Measurements from ENCODE around the gene KCNIP1.

KCNIP1 gene

DNA sequence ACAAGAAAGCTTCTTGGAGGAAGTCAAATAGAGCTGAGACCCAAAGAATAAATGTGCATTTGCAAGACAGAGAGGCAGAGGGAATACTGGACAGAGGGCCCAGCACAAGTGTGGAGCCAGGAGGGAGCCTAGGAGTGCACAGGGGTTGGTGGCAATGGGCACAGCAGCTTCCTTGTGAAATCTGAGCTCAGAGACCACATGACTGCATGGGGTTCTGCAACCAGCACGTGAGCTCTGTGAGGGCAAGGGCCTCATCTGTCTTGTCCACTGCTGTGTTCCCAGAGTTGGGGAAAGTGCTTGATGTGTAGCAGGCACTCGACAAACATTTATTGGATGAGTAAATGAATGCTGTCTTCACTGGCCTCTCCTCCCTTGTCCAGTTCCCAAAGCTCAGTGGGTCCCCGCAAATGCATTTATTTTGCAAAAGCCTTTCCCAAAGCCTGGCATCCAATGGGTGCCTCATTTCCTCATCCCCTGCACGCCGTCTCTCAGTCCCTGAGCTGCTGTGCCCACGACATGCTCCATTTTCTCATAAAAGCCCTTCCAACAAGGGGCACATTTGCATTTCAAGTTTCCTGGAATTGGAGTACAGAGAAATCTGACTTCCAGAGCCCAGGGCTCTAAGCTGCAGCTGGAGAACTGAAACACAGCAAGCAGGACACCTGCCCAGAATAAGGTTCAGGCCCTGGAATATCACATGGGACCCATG, 58.5 kb downstream of the KCNIP1 start:
- DNase-seq: no peak
- Histone ChIP-seq H3K4me2 (ENCODE audit: low read length) (no peak overlapping the region), H2BK5ac (ENCODE audit: low read depth, low read length, poor library complexity) (no peak overlapping the region), H3K79me2 (ENCODE audit: control insufficient read depth, insufficient read depth, low read length, poor library complexity) (no peaks in the 10 kb centered on the region), H2AK5ac (ENCODE audit: low read length) (no peak overlapping the region), H3K9me3 (ENCODE audit: insufficient read depth, low read depth, low read length) (no peaks in the 10 kb centered on the region), H3K9ac (ENCODE audit: low read length) (no peak overlapping the region), H3K79me1 (ENCODE audit: low read length) (no peaks in the 10 kb centered on the region), H3K4me1 (ENCODE audit: control insufficient read depth in 1 of 2, insufficient read depth in 2 of 2, low read length in 2 of 2) (no peaks in the 10 kb centered on the region), H3K36me3 (ENCODE audit: control insufficient read depth in 1 of 2, insufficient read depth in 2 of 2, low read length in 2 of 2) (no peaks in the 10 kb centered on the region), H3K27ac (ENCODE audit: low read depth, low read length) (no peak overlapping the region), H3K4me3 (ENCODE audit: low read depth, low read length) (no peak overlapping the region), H4K91ac (ENCODE audit: low read depth, low read length) (no peak overlapping the region), H3K4ac (ENCODE audit: low read depth, low read length) (no peak overlapping the region), H2BK120ac (ENCODE audit: insufficient read depth, low read length, poor library complexity) (no peak overlapping the region), H4K12ac (ENCODE audit: low read depth, low read length) (no peak overlapping the region), H3K27me3 (ENCODE audit: insufficient read depth, low read length) (no peaks in the 10 kb centered on the region), H2BK12ac (ENCODE audit: low read length) (no peak overlapping the region), H3K14ac (ENCODE audit: low read length) (no peak overlapping the region), H2AFZ (ENCODE audit: insufficient read depth, low read length, poor library complexity) (no peak overlapping the region), H3K18ac (ENCODE audit: low read length) (no peak overlapping the region), H4K8ac (ENCODE audit: low read depth, low read length) (no peak overlapping the region), H3K23ac (ENCODE audit: low read length) (no peak overlapping the region)
- WGBS (ENCODE audit: extremely low coverage, insufficient coverage, insufficient read length): no CpG with 5 or more reads among the region's 6 CpGs

DNA sequence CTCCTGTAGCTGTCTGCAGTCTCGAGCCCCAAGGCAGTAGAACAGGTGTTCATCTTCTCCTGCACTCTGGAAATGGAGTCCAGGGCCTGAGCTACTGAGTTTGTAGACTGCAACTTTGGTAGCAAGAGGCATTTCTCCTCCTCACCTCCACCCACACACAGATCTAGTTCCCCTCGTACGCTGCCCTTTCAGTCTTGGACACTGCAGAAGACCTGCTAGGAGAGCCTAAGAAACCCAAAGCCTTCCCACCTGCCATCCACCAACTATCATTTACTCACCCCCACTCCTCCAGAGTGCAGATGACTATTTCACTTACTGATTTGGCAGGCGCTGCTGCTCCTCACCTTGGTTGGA, 59.0 kb downstream of the KCNIP1 start:
- Histone ChIP-seq H4K12ac (ENCODE audit: low read depth, low read length) (no peak overlapping the region), H3K23ac (ENCODE audit: low read length) (no peak overlapping the region), H3K36me3 (ENCODE audit: control insufficient read depth in 1 of 2, insufficient read depth in 2 of 2, low read length in 2 of 2) (no peaks in the 10 kb centered on the region), H3K14ac (ENCODE audit: low read length) (no peak overlapping the region), H2BK120ac (ENCODE audit: insufficient read depth, low read length, poor library complexity) (no peak overlapping the region), H3K79me2 (ENCODE audit: control insufficient read depth, insufficient read depth, low read length, poor library complexity) (no peaks in the 10 kb centered on the region), H3K4me2 (ENCODE audit: low read length) (no peak overlapping the region), H3K4me1 (ENCODE audit: control insufficient read depth in 1 of 2, insufficient read depth in 2 of 2, low read length in 2 of 2) (no peaks in the 10 kb centered on the region), H2BK5ac (ENCODE audit: low read depth, low read length, poor library complexity) (no peak overlapping the region), H2AK5ac (ENCODE audit: low read length) (no peak overlapping the region), H3K4me3 (ENCODE audit: low read depth, low read length) (no peak overlapping the region), H4K91ac (ENCODE audit: low read depth, low read length) (no peak overlapping the region), H2AFZ (ENCODE audit: insufficient read depth, low read length, poor library complexity) (no peak overlapping the region), H3K27ac (ENCODE audit: low read depth, low read length) (no peak overlapping the region), H3K27me3 (ENCODE audit: insufficient read depth, low read length) (no peaks in the 10 kb centered on the region), H4K8ac (ENCODE audit: low read depth, low read length) (no peak overlapping the region), H3K9ac (ENCODE audit: low read length) (no peak overlapping the region), H3K9me3 (ENCODE audit: insufficient read depth, low read depth, low read length) (no peaks in the 10 kb centered on the region), H3K4ac (ENCODE audit: low read depth, low read length) (no peak overlapping the region), H2BK12ac (ENCODE audit: low read length) (no peak overlapping the region), H3K18ac (ENCODE audit: low read length) (no peak overlapping the region), H3K79me1 (ENCODE audit: low read length) (no peaks in the 10 kb centered on the region)
- DNase-seq: no peak
- WGBS (ENCODE audit: extremely low coverage, insufficient coverage, insufficient read length): no CpG with 5 or more reads among the region's 4 CpGs

DNA sequence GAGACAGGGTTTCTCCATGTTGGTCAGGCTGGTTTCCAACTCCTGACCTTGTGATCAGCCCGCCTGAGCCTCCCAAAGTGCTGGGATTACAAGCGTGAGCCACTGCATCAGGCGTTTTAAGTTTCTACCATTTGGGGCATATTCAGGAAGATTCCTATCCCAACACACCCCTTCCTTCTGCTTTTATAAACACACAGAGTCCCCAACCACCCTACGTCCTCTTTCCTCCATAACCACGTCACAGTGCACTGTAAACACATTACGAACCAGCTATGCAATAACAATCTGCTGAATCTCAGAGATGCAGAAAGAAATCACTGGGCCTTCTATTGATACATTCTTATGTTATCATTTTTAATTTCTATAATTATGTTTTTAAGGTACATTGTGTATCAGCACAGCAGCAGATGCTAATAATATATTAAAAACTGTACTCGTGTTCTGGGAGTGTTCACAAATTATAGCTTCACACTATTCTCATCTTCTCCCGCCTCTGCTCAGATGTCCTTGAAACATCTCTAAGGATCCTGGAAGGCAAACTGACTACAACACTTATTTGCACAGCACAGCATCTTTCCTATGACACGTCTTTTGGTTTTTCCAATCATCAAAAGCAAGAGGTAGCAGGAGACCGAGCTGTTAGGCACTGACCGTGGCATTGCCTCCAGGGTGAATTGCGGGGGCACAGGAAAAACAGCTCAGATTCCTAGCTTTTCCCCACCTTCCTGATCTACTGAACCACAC, 60.2 kb downstream of the KCNIP1 start:
- DNase-seq: no peak
- no peak overlapping the region for H4K12ac ChIP-seq (ENCODE audit: low read depth, low read length)
- no peak overlapping the region for H2AK5ac ChIP-seq (ENCODE audit: low read length)
- H2AFZ ChIP-seq (ENCODE audit: insufficient read depth, low read length, poor library complexity): no peak overlapping the region
- H3K36me3 ChIP-seq (ENCODE audit: control insufficient read depth in 1 of 2, insufficient read depth in 2 of 2, low read length in 2 of 2): no peaks in the 10 kb centered on the region
- H3K79me2 ChIP-seq (ENCODE audit: control insufficient read depth, insufficient read depth, low read length, poor library complexity): no peaks in the 10 kb centered on the region
- no peak overlapping the region for H4K8ac ChIP-seq (ENCODE audit: low read depth, low read length)
- H3K23ac ChIP-seq (ENCODE audit: low read length): no peak overlapping the region
- H2BK120ac ChIP-seq (ENCODE audit: insufficient read depth, low read length, poor library complexity): no peak overlapping the region
- no peak overlapping the region for H3K18ac ChIP-seq (ENCODE audit: low read length)
- no peak overlapping the region for H2BK5ac ChIP-seq (ENCODE audit: low read depth, low read length, poor library complexity)
- no peaks in the 10 kb centered on the region for H3K4me1 ChIP-seq (ENCODE audit: control insufficient read depth in 1 of 2, insufficient read depth in 2 of 2, low read length in 2 of 2)
- 100% methylated on average over 2 of the region's 12 CpGs for WGBS (ENCODE audit: extremely low coverage, insufficient coverage, insufficient read length)
- H3K14ac ChIP-seq (ENCODE audit: low read length): no peak overlapping the region
- H3K9ac ChIP-seq (ENCODE audit: low read length): no peak overlapping the region
- H3K27ac ChIP-seq (ENCODE audit: low read depth, low read length): no peak overlapping the region
- no peak overlapping the region for H3K4me3 ChIP-seq (ENCODE audit: low read depth, low read length)
- H4K91ac ChIP-seq (ENCODE audit: low read depth, low read length): no peak overlapping the region
- H3K4me2 ChIP-seq (ENCODE audit: low read length): no peak overlapping the region
- no peak overlapping the region for H3K4ac ChIP-seq (ENCODE audit: low read depth, low read length)
- H3K9me3 ChIP-seq (ENCODE audit: insufficient read depth, low read depth, low read length): no peaks in the 10 kb centered on the region
- H2BK12ac ChIP-seq (ENCODE audit: low read length): no peak overlapping the region
- H3K27me3 ChIP-seq (ENCODE audit: insufficient read depth, low read length): no peaks in the 10 kb centered on the region
- no peaks in the 10 kb centered on the region for H3K79me1 ChIP-seq (ENCODE audit: low read length)

DNA sequence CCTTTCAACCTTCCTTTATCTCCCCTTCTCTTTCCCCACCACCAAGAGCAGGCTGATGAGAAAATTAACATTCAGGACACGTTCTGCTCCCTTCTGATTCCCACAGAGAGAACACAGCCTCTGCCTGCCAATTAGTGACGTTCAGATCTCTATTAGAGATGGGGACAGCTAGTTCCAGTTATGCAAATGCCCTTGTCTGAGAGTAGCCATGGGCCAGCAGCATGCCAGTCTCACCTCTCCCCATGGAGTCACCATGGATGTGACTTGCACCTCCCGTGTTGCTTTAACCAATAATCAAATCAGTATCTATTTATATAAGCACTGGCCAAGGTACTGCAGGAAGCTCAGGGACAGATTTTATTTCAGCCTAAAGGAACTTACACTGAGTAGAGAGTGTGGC, 61.3 kb downstream of the KCNIP1 start:
- Histone ChIP-seq H3K9me3 (ENCODE audit: insufficient read depth, low read depth, low read length) (no peaks in the 10 kb centered on the region), H3K79me1 (ENCODE audit: low read length) (no peaks in the 10 kb centered on the region), H3K18ac (ENCODE audit: low read length) (no peak overlapping the region), H3K14ac (ENCODE audit: low read length) (no peak overlapping the region), H4K12ac (ENCODE audit: low read depth, low read length) (no peak overlapping the region), H3K23ac (ENCODE audit: low read length) (no peak overlapping the region), H3K4me2 (ENCODE audit: low read length) (no peak overlapping the region), H4K8ac (ENCODE audit: low read depth, low read length) (no peak overlapping the region), H2AFZ (ENCODE audit: insufficient read depth, low read length, poor library complexity) (no peak overlapping the region), H3K4me1 (ENCODE audit: control insufficient read depth in 1 of 2, insufficient read depth in 2 of 2, low read length in 2 of 2) (no peaks in the 10 kb centered on the region), H2BK5ac (ENCODE audit: low read depth, low read length, poor library complexity) (no peak overlapping the region), H2BK12ac (ENCODE audit: low read length) (no peak overlapping the region), H3K27ac (ENCODE audit: low read depth, low read length) (no peak overlapping the region), H3K36me3 (ENCODE audit: control insufficient read depth in 1 of 2, insufficient read depth in 2 of 2, low read length in 2 of 2) (no peaks in the 10 kb centered on the region), H3K79me2 (ENCODE audit: control insufficient read depth, insufficient read depth, low read length, poor library complexity) (no peaks in the 10 kb centered on the region), H3K27me3 (ENCODE audit: insufficient read depth, low read length) (no peaks in the 10 kb centered on the region), H3K4ac (ENCODE audit: low read depth, low read length) (no peak overlapping the region), H3K4me3 (ENCODE audit: low read depth, low read length) (no peak overlapping the region), H2AK5ac (ENCODE audit: low read length) (no peak overlapping the region), H2BK120ac (ENCODE audit: insufficient read depth, low read length, poor library complexity) (no peak overlapping the region), H4K91ac (ENCODE audit: low read depth, low read length) (no peak overlapping the region), H3K9ac (ENCODE audit: low read length) (no peak overlapping the region)
- no peak for DNase-seq
- WGBS (ENCODE audit: extremely low coverage, insufficient coverage, insufficient read length): no CpG with 5 or more reads among the region's 3 CpGs

Measured in trophoblast cell (in vitro differentiated cells and primary cell).